CMK (cell line): ENCODE results near the gene ZMIZ2.

Source experiments
- DNase-seq: peaks from one replicate; pipeline ENCODE4 v3.0.0-alpha.2; 2010; ENCODE audit warnings: low read depth

ZMIZ2 gene

GRCh38 chr7:44757739-44758138, 9.1 kb downstream of the ZMIZ2 start:
- DNase-seq = no peak

DNA sequence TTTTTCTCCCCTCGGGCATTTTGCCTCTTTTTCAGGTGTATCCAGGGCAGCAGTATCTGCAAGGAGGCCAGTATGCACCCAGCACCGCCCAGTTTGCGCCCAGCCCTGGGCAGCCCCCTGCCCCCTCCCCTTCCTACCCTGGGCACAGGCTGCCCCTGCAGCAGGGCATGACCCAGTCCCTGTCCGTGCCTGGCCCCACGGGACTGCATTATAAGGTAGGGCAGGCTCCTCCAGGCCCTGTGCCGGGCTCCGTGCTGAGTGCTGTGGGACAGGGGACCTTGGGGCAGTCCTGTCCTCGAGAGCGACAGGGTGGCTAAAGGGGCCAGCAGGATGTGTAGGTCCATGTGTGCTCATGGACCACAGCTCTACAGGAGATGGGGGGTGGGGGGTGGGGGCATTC, 10.6 kb downstream of the ZMIZ2 start:
- no peak for DNase-seq

- no peak for DNase-seq
These were observed 11.5 kb downstream of the ZMIZ2 start for GRCh38 chr7:44760034-44760580.

- DNase-seq = no peak
These were observed 12.8 kb downstream of the ZMIZ2 start for GRCh38 chr7:44761207-44762161.

- no peak for DNase-seq
These were observed 13.7 kb downstream of the ZMIZ2 start for GRCh38 chr7:44762300-44762699.

DNA sequence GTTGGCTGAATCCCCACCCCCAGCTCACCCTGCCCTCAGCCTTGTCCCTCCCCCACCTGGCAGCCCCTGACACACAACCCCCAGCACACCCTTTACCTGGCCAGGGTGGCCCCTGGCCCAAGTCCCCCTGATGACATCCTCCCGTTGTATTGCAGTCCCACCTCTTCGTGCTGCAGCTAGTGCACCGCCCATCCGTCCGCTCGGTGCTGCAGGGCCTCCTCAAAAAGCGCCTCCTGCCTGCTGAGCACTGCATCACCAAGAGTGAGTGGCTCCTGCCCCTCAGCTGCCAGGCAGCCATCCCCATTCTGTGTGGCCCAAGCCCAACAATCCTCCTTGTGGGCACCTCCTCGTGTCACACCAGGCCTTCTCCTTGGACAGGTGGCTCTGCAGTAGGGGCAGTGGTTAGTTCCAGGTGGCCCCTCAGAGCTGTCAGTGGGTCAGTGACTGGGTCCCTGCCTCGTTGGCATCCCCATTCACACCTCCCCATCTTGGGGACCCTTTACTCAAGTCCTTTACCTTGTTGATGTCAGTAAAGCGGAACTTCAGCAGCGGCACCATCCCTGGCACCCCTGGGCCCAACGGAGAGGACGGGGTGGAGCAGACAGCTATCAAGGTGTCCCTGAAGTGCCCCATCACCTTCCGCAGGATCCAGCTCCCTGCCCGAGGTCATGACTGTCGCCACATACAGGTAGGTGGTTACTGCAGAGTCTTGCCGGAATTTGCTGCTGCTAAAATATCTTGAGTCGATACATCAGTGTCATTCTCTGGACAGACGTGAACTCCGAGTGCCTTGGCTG, 14.3 kb downstream of the ZMIZ2 start:
- DNase-seq = no peak

GRCh38 chr7:44764081-44764480, 15.4 kb downstream of the ZMIZ2 start:
- no peak for DNase-seq

DNA sequence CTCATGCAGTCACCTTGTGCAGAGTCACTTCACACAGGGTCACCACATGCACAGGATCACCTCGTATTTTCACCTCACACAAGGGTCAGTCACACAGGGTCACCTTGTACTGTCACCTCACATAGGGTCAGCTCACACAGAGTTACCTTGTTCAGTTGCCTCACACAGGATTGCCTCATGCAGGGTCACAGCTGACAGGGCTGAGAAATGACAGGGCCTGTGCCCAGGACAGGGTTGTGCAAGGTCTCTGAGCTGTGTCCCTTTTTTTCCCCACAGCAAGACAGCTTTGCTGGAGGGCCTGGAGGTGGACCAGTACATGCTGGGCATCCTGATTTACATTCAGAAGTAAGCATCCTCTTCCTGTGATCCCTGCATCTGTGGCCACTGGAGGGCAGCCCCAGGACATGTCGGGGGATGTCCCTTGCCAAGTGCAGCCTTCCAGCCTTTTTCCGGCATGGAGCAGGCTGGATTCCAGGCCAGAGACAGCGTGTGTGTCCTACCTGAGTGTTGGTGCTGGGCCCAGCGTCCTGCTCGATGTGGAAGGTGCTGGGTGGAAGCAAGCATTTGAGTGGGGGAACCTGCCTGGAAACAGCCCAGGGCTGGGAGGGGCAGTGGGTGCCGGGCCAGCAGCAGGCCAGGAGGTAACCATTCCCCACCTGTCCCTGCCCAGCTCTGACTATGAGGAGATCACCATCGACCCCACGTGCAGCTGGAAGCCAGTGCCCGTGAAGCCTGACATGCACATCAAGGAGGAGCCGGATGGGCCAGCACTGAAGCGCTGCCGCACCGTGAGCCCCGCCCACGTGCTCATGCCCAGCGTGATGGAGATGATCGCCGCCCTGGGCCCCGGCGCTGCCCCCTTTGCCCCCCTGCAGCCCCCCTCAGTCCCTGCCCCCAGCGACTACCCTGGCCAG, 16.3 kb downstream of the ZMIZ2 start:
- no peak for DNase-seq

DNA sequence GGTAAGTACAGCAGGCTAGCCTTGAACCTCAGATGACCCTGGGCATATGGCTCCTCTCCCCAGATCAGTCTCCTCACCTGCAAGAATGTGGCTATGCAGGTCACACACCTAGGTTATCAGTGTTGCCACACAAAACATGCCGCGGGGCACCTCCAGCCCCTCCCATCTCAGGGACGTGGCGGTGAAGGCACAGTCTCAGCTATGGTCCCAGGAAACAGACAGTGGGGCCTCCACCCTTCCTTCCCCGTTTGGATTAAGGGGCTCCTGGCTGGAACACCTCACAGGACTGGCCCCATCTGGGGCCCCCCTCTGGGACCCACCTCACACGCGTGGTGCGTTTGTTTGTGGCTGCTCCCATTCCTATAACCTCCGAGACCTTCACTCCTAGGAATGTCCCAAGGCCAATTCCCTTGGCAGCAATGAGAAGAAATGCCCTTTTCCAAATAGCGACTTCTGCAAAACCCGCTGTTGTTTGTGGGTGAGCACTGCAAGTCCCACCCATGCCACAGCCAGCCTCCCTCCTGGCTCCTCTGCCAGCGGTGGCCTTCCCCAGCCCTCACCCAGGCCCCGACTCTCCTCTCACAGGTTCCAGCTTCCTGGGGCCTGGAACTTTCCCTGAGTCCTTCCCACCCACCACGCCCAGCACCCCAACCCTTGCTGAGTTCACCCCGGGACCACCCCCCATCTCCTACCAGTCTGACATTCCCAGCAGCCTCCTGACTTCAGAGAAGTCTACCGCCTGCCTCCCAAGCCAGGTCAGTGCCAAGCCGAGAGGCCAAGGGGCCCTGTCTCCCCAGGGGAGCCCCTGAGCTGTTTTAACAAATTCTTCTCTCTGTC, 17.1 kb downstream of the ZMIZ2 start:
- no peak for DNase-seq

GRCh38 chr7:44766416-44766801, 17.8 kb downstream of the ZMIZ2 start:
- no peak for DNase-seq

GRCh38 chr7:44767134-44767911, 18.7 kb downstream of the ZMIZ2 start:
- DNase-seq = no peak

DNA sequence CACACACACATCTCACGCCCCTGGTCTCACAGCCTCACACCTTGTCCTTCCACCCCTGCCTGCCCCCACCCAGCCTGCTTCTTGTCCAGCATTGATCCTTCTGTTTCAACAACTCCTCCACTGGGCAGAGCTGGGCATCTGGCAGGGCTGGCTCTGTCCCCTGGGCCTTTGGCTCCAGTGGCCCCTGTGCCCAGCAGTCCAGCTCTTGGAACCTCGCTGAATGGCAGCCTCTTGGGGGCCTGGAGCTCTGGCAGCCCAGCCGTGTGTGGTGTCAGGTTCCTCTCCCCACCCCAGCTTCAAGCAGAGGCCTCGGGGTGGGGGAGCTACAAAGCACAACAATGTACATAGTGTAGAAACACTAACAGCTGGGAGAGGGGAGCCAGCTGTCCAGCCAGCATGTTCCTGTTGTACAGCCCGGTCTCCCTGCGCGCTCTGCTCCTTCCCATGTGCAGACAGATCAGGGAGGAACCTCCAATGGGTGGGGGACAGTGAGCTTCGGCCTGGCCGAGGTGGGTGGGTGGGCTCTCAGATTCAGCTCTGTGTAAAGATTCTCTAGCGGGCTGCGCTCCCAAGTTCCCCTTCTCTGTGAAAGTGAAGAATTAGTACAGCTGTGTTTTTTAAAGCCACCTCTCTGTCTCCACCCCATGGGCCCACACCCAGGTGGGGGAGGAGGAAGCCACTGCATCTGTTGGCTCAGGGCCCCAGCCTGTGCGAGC, 19.4 kb downstream of the ZMIZ2 start:
- DNase-seq = no peak

DNA sequence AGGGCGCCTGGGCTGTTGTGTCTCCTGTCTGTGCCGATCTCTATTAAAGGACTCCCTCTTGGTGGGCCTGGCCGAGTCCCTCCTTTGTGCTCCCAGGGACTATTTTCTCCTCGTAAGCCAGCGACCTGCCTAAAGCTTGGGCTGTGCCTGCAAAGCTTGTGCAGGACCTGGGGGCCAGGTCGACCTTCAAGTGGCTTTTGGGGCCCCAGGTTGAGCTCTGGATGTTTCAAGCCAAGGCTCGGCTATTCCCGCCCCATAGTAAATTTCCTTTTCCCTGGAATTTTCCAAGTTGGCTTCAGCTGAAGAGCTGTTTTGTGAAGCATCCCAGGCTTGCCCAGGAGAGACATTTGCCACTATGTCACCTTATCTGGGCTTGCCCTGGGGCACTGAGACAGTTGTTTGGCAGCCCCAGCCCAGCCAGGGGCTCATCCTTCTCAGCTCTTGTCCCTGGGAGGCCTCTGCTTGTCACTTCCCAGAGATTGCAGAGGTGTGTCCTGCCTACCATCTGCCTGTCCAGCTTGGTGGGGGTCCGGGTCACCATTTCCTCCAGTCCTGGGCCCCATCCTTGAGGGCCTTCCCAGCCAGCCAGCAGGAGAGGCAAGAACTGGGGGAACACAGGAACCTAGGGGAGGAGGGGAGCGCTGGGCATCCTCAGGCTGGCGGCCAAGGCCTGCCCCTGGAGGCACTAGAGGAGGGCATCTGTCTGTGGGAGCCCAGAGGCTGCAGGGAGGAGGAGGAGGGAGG, 20.2 kb downstream of the ZMIZ2 start:
- DNase-seq = no peak

DNA sequence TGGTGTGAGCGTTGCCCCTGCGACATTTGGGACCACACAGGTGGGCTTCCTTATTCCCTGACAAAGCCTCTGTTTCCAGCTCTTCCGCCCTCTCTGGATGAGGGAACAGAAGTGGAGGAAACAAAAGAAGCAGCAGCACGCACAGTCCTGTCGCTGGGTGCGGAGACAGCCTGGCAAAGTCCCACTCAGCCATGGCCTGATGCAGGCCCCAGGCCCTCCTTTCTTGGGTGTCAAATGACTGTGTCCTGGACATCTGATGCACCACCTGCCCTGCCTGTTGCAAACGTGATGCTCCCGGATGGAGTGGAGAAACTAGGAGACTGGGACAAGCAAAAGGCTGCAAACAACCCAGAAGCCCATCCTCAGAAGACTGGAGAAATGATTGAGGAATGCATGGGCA, 20.7 kb downstream of the ZMIZ2 start:
- DNase-seq = no peak

GRCh38 chr7:44769776-44770294, 21.2 kb downstream of the ZMIZ2 start:
- DNase-seq = no peak

GRCh38 chr7:44771358-44771757, 22.7 kb downstream of the ZMIZ2 start:
- no peak for DNase-seq

- no peak for DNase-seq
These were observed 23.8 kb downstream of the ZMIZ2 start for GRCh38 chr7:44772440-44772839.

DNA sequence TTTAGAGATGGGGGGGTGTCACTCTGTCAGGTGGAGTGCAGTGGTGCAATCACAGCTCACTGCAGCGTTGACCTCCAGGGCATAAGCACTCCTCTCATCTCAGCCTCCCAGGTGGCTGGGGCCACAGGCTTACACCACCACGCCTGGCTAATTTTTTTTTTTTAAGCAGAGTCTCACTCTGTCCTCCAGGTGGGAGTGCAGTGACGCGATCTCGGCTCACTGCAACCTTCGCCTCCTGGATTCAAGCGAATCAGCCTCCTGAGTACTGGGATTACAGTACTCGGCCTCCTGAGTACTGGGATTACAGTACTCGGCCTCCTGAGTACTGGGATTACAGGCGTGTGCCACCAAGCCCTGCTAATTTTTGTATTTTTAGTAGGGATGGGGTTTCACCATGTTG, 24.2 kb downstream of the ZMIZ2 start:
- DNase-seq = no peak
